Sigmoid colon (tissue), 7 donors: Measurements from ENCODE around the gene PEPD. TPM values are rescaled to one million over a fixed set of nuclear protein-coding genes. Genes with fewer than 3 reads are reported as not detected.

Experiments
- DNase-seq: peaks from one replicate; pipeline ENCODE4 v3.0.0-alpha.2; 2019
- H3K27ac ChIP-seq, 4 donors: fragments of 200-600 bp; sonication (generic); one replicate each; pipeline ENCODE4 v1.5.1; 2016 to 2019; ENCODE audit warnings: mild to moderate bottlenecking in 1 of 4
- H3K27me3 ChIP-seq, 3 donors: fragments of 200-600 bp; sonication (generic); one replicate each; pipeline ENCODE4 v1.5.1; 2019; ENCODE audit warnings: mild to moderate bottlenecking in 1 of 3
- H3K36me3 ChIP-seq, 4 donors: fragments of 200-600 bp; sonication (generic); one replicate each; pipeline ENCODE4 v1.5.1; 2016 to 2019
- H3K4me1 ChIP-seq, 4 donors: fragments of 200-600 bp; sonication (generic); one replicate each; pipeline ENCODE4 v1.5.1; 2017 to 2019
- H3K4me3 ChIP-seq, 4 donors: fragments of 200-600 bp; sonication (generic); one replicate each; pipeline ENCODE4 v1.5.1; 2017 to 2019; ENCODE audit warnings: mild to moderate bottlenecking in 2 of 4, moderate library complexity in 1 of 4
- H3K9me3 ChIP-seq, 4 donors: fragments of 200-600 bp in 3 of 4; sonication (generic) in 3 of 4; one replicate each; pipeline versions ENCODE4 v1.5.1 to v1.6.1; 2013 to 2019
- CTCF ChIP-seq, 4 experiments: fragments of 450-650 bp in 3 of 4; fragments of 200-600 bp in 1 of 4; IDR thresholded peaks; one replicate each; pipeline ENCODE4 v1.5.1; 2016 to 2019; ENCODE audit warnings: antibody characterized with exemption in 4 of 4, mild to moderate bottlenecking in 3 of 4, moderate library complexity in 2 of 4
- EP300 ChIP-seq, 4 donors: sonication (generic); formaldehyde crosslinking; IDR thresholded peaks; one replicate each; pipeline ENCODE4 v1.6.1; 2017; ENCODE audit warnings: antibody characterized with exemption in 4 of 4
- POLR2A ChIP-seq, 2 donors: fragments of 450-650 bp; IDR thresholded peaks; one replicate each; pipeline ENCODE4 v1.6.1; 2016; ENCODE audit warnings: antibody characterized with exemption in 2 of 2, mild to moderate bottlenecking in 2 of 2, moderate library complexity in 2 of 2
- POLR2AphosphoS5 ChIP-seq, 4 donors: sonication (generic); formaldehyde crosslinking; IDR thresholded peaks; one replicate each; pipeline ENCODE4 v1.6.1; 2017; ENCODE audit warnings: antibody characterized with exemption in 4 of 4
- WGBS, 2 donors: extraction: QIAGEN DNeasy Blood & Tissue Kit; methylation state at CpG; one replicate each; pipeline ENCODE4 v1.1.7; 2013; 5-methylcytosine and 5-hydroxymethylcytosine counted together
- intact Hi-C: fragments of 100-400 bp; cut with DNase I; formaldehyde crosslinking; loops from one replicate; pipeline ENCODE4 v1.15.1; 2023
- polyA plus RNA-seq, 3 donors: library from polyadenylated mRNA; stranded (reverse); fragments of 200-250 nt; gene quantifications; one replicate each; pipeline ENCODE4 v1.2.3, GENCODE V29; 2013
- total RNA-seq, 4 donors: library from RNA; depleted of rRNA; stranded (reverse); fragments of >200 nt; gene quantifications; one replicate each; pipeline ENCODE4 v1.1.0, GENCODE V29; 2016
- donor health status: healthy with polysubstance abuse.
- donor health status: Bipolar disorder and iron deficiency.
- donor health status: healthy.

Gene PEPD
- total and polyA plus RNA-seq, 7 donors, result 50.0 to 187 (median 67.8) TPM

DNA sequence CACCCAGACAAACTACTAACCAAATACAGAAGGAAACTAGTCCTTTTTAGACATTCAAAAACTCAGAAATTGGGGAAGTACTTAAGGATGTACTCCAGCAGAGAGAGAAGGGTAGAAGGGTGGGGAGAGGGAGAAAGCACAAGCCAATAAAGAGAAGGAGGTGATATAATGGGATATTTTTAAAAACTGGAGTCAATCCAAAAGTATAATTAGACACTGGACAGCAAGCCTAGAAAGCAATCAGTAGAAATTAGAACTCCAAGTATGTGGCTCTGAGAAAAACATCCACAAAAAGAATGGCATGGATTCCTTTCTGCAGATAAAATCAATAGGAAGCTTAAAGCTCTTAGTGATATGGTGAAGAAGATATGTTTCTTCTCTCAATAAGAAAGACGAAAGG, 55.8 kb downstream of the PEPD start:
- no peak overlapping the region for H3K4me3 ChIP-seq
- TF ChIP-seq EP300 (IDR thresholded peaks at IDR 0.05) (no peak), POLR2A (IDR thresholded peaks at IDR 0.05) (no peak), POLR2AphosphoS5 (IDR thresholded peaks at IDR 0.05) (no peak), CTCF (IDR thresholded peaks at IDR 0.05) (no peak)
- H3K9me3 ChIP-seq, result no peaks in the 10 kb centered on the region
- H3K36me3 ChIP-seq, result peaks cover 0 to 22% (median 0%) of the 10 kb centered on the region in 4 donors
- peaks cover 0 to 9% (median 0%) of the 10 kb centered on the region in 4 donors for H3K4me1 ChIP-seq
- 90 to 91% methylated on average over 1 of the region's 1 CpG for whole genome bisulfite sequencing, 2 donors
- DNase-seq, result no peak
- intact Hi-C loops, result no loop called here
- no peak overlapping the region for H3K27ac ChIP-seq
- H3K27me3 ChIP-seq, result no peaks in the 10 kb centered on the region

- Histone ChIP-seq H3K4me3 (no peak overlapping the region), H3K27ac (no peak overlapping the region), H3K36me3 (peaks cover 0 to 26% (median 0%) of the 10 kb centered on the region in 4 donors), H3K27me3 (no peaks in the 10 kb centered on the region), H3K9me3 (no peaks in the 10 kb centered on the region), H3K4me1 (peaks cover 0 to 9% (median 0%) of the 10 kb centered on the region in 4 donors)
- intact Hi-C loops, result no loop called here
- no peak for DNase-seq
- TF ChIP-seq EP300 (IDR thresholded peaks at IDR 0.05) (no peak), POLR2AphosphoS5 (IDR thresholded peaks at IDR 0.05) (no peak), POLR2A (IDR thresholded peaks at IDR 0.05) (no peak), CTCF (IDR thresholded peaks at IDR 0.05) (no peak)
- 93 to 95% methylated on average over 9 of the region's 9 CpGs for WGBS, 2 donors
Observed at GRCh38 chr19:33465371-33465770, 56.2 kb downstream of the PEPD start.

GRCh38 chr19:33464733-33465115, 56.9 kb downstream of the PEPD start:
- Histone ChIP-seq H3K4me1 (peaks cover 0 to 9% (median 0%) of the 10 kb centered on the region in 4 donors), H3K27me3 (no peaks in the 10 kb centered on the region), H3K36me3 (peaks cover 0 to 30% (median 0%) of the 10 kb centered on the region in 4 donors), H3K27ac (no peak overlapping the region), H3K4me3 (no peak overlapping the region), H3K9me3 (no peaks in the 10 kb centered on the region)
- TF ChIP-seq POLR2AphosphoS5 (IDR thresholded peaks at IDR 0.05) (no peak), CTCF (IDR thresholded peaks at IDR 0.05) (no peak), POLR2A (IDR thresholded peaks at IDR 0.05) (no peak), EP300 (IDR thresholded peaks at IDR 0.05) (no peak)
- intact Hi-C loops, result no loop called here
- WGBS, 2 donors, result 91 to 93% methylated on average over 10 of the region's 10 CpGs
- DNase-seq, result no peak

DNA sequence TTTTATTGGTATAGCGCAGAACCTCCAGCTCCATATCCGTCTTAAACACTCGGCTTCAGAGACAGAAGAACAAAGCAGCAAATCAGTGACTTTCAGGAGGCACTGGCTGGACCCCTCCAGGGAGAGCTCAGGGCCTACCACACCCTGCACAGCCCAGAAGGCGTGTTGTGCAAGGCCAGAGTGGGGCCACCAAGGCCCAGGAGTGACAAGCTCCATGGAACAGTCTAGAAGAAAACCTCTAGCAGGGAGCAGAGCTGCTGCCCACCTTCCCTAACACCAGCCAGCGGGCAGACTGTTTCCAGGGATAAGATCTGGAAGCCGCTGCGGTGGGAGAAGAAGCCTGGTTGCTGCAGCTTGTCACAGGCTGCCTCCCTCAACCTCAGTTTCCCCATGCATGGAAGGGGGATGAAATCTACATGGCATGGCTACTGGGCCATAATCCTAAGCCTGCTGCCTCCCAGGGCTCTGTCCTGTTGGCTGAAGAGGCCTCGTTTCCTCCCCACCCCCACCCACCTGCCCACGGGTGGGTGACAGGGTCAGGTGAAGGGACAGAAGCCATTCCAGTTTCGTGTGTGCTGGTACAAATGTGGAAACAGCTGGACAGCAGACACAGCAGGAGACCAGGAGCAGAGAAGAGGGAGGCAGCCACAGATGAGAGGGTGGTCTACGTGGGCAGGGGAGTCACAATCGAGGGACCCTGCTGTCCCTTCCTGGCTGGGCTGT, 57.4 kb downstream of the PEPD start:
- H3K27ac ChIP-seq, result no peak overlapping the region
- H3K27me3 ChIP-seq, result no peaks in the 10 kb centered on the region
- peaks cover 0 to 27% (median 0%) of the 10 kb centered on the region in 4 donors for H3K36me3 ChIP-seq
- TF ChIP-seq EP300 (IDR thresholded peaks at IDR 0.05) (no peak), POLR2A (IDR thresholded peaks at IDR 0.05) (no peak), POLR2AphosphoS5 (IDR thresholded peaks at IDR 0.05) (no peak), CTCF (IDR thresholded peaks at IDR 0.05) (no peak)
- 89 to 90% methylated on average over 12 of the region's 12 CpGs for WGBS, 2 donors
- H3K9me3 ChIP-seq, result no peaks in the 10 kb centered on the region
- peaks cover 0 to 9% (median 0%) of the 10 kb centered on the region in 4 donors for H3K4me1 ChIP-seq
- intact Hi-C loops, result no loop called here
- DNase-seq, result no peak
- no peak overlapping the region for H3K4me3 ChIP-seq
